ENCODE measurements around the gene EHD4. TPM values are rescaled to one million over a fixed set of nuclear protein-coding genes. Genes with fewer than 3 reads are reported as not detected.

The EHD4 gene
- total RNA-seq, 1 donor from 2014 or later, result 32.0 TPM

DNA sequence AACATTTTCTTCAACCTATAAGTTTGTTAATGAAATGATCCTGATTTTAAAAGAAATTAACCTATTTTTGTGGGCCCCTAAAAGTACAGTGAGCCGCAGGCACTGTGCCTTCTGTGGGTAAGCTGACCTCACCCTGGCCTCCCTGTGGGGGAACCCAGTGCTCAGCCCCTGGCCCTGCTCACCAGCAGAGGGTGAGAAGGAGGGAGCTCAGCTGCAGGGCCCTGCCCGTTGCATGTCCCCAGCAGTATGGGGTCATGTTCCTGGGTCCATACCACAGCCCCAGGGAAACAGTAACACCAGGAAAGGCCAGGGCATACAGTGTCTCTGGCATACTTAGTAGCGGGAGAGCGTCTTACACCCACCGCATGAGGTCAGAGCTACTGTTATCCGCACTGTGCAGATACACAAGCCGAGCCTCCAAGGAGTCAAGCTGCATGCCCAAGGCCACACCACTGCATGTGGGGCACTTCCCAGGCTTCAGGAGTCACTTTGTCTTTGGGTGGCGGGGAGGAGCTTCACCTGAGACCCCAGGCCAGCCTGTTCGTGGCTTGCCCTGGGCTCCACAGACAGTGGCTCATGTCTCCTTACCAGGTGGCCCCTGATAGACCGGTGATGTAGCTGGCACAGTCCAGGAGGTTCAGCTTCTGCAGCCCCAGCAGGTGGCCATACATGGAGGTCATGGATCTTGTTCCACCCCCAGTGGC is 22.6 kb upstream of the EHD4 start:
- ATAC-seq, result peak; percentile 3

DNA sequence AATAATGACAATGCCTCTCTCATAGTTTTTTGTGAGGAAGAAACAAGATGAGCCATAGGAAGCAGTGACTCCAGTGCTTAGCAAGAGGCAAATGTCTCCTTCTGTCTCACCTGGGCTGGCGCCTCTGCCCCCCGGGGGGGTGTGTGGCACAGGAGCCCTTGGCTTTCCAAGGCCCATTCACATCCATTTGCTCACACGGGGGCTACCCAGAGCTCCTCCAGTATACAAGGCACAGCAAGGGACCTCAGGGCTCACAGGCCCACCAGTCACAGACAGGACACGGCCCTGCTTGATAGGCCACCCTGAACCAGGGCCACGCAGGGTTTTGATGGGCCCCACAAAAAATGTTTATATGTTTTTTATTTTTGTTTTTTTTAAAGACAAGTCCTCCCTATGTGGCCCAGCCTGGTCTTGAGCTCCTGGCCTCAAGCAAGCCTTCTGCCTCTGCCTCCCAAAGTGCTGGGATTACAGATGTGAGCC is 21.9 kb upstream of the EHD4 start:
- no peak for ATAC-seq

DNA sequence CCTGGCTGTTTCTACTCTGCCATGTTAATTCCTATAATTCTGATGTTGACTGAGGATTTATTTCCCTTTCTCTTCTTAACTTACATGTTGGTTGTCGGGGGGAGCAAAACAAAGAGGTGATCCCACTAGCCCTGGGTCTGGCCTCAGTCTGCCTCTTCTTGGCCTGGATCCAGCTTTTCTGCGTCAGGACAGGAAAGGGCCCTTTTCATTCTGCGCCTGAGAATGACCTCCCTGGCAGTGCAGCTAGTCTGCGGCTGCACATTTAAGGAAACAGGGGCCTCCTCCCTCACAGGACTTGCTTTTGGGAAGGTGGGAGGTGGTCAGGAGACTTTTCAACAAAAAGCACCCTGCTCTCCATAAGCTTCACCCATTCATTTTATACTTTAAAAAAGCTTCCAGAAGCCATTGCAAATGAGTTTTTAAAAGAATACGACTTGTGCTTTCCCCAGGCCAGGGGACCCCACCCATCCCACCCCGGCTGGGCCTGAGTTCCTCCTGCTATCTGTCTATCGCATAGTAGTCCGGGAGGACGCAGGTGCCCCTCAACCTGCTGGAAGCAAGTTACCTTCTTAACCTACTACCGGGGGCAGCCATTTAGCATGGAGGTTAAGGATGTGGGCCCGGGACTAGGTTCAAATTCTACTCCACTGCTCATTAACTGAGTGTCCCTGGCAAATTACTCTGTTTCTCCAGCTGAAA is 21.3 kb upstream of the EHD4 start:
- no peak for ATAC-seq

DNA sequence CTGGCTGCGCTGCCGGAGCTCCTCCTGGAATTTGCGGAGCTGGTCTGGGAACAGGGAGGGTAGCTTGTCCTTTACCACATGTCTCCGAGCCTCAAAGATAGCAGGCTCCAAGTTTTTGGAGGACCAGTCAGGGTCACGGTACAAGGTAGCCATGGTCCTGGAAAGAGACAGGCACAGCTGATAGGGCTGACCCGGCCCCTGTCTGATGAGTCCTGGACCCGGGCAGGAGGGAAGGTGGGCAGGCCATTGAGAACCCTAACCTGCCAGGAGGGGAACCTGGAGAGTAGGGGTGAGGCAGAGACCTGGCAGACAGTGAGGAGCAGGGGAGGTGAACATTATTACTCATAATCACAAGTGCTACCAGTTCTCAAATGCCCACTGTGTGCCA is 20.4 kb upstream of the EHD4 start:
- no peak for ATAC-seq

DNA sequence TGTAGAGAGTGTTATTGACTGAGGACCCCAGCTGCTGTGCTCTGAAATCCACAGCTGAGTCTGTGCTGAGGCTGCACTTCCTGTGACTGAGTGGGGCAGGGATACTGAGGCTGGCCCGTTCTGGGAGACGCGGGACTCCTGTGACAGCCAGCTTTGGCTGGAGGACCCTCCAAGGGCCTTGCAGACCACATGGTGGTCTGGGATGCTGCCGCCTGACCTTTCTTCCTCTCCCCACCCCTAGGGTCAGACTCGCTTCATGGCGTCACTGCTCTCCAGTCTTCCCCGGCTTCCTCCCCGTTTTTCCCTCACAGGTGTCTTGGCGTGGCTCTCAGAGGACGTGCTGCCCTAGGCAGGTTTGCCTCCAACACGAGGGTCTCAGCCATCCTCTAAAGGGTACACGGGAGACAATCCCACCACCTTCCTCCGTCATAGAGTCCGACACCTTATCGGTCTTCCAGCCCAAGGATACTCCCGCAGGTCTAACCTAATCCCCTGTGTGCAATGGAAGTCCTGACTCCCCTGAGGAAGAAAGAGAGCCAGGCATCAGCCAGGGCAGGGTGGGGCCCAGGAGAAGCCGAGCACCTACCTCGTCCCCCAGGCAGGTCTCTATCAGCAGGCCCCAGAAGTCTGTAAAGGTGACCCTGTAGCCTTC is 19.9 kb upstream of the EHD4 start:
- ATAC-seq, result no peak

DNA sequence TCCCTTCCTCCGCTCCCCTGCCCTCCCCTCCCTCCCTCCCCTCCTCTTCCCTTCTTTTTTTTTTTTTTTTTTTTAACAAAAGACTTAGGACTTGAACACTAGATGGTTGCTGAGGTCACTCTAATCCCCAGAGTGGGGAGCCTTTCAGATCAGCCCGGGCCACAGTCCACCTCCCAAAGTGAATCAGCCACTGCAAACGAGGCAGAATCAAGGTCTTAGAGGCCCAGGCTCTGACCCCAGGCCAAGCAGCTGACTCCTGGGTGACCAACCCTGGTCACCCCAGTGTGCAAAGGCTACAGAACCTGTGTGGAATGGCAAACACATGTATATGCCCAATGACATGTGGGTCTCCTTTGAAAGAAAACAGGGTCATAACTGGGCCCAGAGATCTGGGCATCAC is 18.3 kb upstream of the EHD4 start:
- ATAC-seq, result no peak

DNA sequence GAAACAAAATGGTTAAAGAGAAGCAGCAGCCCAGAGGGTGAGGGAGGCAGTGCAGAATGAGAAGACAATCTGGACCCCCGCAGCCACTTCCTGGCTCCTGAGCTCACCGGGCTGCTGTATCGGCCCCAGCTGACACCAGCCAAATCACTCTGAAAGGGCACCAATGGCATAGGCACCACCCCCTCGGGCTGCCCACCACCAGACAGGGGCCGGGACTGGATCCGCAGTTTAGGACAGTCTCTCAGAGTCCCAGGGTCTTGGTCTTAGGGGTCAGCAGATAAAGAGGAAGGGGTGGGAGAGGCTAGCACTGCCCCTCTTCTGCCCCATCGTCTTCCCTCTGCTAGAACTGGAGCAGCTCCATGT is 17.9 kb upstream of the EHD4 start:
- ATAC-seq, result no peak

DNA sequence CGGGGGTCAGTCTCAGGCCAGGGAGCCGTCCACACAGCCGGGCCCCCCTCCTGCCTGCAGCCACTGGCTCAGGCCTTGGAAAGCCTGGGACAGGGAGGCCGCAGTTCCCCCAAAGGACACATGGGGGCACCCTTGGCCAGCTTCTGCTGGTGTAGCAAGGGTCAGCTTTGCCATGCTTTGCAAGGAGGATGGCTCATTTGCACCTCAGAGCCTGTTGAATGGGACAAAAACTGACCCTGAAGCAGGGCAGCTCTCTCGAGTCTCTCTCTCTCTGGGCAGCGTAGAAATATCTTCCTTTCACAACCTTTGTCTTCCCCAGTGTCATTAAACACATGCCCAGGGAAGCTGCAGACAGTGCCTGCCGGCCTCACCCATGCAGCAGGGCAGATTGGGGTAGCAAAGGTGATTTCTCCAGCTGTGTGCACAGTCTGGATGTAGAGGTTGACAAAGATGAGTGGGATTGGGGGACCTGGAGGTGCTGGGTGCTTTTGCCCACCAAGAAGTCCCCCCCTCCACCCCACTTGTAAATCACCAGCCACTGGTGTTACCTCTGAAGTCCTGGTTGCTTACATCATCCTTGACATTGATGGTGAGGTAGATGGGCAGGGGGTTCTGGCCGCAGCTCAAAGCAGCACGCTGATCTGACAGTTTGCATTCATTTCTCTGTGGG is 17.4 kb upstream of the EHD4 start:
- peak; percentile 82 for ATAC-seq

DNA sequence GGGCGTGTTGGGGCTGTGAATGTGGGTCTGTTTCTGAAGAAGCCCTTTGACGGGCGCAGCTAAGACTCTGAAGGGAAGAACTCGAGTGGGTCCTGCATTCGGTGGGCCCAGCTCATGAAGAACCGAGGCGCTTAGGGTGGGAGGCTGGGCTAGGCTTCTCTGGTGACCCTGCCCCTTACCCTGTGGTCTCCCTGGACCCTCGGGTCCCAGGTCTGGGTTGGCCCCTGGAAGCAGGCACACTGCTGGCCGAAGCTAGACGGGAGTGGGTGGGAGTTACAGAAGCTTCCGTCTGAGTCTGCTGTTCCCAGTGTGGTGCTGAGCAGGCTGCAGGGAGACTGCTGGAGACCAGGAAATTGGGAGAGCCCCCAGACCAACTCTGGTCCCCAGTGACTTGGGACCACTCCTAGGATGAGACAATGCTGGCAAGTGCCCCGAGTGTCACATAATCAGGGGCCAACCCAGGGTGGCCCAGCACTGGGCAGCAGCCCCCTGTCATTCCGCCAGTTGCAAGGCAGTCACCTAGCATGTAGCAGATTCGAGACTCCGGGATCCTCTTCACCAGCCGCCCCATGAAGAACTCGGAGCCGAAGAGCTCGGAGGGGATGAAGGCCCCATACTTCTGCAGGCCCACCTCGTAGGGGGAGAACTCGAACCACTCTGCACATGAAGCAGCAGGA is 16.7 kb upstream of the EHD4 start:
- ATAC-seq, result no peak

DNA sequence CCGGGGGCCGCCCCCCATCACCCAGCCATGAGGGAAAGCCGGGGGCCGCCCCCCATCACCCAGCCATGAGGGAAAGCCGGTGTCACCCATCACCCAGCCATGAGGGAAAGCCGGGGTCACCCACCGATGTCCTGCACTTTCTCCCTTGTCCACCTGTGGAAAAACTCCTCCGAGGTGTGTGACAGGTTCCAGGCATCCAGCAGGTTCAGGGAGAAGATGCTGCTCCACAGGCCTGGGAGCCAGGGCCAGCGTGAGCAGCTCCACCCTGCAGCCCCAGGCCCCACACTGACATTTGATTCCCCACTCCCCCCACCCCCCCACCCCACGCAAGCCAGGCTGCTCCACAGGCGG is 15.5 kb upstream of the EHD4 start:
- ATAC-seq, result no peak

DNA sequence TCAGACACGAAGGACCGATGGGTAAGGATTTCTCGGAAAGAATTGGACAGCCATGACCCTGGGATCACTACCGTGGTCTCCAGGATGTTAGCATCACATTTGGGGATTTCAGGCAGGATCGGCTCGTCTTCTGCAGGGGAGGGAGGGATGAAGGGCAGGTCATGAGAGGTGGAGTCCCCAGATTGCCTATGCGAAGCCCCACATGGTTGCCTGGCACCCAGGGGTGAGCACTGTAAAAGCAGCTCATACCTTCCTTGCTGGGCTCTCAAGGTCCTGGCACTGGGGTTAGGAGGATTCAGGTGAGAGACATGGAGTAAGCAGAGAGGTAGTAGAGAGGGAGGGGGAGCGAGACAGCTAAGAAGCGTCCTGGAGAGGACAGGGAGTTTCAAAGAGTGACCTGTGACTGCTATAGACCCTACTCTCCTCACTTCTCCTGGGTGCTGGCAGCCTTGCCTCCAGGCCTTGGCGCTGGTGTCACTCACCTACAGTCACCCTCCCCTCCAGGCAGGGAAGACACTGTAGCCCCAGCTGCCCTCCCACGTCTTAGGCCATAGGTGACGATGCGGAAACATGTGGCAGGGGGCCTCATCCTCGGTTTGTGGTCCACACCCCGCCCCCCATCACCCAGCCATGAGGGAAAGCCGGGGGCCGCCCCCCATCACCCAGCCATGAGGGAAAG is 15.0 kb upstream of the EHD4 start:
- ATAC-seq, result no peak

DNA sequence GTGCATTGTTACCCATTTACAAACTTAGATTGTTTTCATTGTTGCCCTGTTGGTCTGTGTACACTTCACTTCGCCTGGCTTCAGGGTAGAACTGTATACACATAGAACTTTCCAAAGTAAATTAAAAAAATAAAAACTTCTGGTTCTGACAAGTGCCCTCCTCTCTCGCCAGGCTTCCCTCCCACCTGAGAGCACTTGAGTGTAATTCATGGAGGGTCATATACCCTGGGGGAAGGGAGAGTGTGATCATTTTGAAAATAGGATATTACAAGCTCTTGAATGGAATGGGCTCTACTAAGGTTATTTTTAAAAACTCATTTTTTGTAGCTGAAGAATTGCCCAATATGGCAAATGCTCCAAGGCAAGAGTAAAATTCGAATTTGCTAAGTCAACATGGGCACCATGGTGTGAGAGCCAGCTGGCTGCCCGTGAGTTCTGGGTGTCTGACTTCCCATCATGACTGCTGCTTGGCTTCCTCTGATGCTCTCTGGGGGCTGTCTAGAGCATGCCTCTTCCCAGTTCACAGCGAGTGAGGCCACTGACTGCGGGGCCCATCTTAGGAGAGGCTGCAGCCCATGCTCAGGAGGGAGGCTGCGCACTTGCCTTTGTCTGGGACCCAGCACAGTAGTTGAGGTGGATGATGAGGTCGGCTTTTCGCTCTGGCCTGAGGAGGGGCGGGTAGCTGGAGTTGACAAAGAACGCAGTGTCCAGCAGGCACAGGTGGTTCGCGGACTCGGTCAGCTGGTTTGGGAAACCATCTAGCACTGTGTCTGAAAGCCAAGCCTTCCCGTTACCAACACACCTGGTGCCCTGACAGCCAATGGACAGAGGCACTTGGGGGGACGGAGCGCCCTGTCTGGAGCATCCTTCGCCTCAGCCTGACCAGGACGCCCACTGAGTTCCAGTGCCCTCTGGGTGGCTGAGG is 13.1 kb upstream of the EHD4 start:
- ATAC-seq, result no peak

DNA sequence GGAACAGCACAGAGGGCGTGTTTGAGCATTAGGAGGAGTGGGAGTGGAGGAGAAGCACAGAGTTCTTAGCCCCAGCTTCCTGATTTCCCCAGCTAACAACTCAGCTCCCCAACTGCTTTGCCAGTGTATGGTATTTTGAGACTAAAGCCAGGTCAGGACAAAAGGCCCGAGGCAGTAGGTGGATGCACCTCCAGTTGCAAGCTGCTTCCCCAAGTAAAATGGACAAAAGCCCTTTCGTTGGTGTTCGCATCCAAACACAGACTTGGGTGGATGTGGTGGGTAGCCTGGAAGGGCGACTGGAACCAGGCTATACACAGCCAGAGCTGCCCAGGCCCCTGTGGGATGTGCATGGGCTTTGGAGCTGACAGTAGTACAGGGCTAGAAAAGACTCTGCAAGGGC is 12.3 kb upstream of the EHD4 start:
- ATAC-seq, result no peak

DNA sequence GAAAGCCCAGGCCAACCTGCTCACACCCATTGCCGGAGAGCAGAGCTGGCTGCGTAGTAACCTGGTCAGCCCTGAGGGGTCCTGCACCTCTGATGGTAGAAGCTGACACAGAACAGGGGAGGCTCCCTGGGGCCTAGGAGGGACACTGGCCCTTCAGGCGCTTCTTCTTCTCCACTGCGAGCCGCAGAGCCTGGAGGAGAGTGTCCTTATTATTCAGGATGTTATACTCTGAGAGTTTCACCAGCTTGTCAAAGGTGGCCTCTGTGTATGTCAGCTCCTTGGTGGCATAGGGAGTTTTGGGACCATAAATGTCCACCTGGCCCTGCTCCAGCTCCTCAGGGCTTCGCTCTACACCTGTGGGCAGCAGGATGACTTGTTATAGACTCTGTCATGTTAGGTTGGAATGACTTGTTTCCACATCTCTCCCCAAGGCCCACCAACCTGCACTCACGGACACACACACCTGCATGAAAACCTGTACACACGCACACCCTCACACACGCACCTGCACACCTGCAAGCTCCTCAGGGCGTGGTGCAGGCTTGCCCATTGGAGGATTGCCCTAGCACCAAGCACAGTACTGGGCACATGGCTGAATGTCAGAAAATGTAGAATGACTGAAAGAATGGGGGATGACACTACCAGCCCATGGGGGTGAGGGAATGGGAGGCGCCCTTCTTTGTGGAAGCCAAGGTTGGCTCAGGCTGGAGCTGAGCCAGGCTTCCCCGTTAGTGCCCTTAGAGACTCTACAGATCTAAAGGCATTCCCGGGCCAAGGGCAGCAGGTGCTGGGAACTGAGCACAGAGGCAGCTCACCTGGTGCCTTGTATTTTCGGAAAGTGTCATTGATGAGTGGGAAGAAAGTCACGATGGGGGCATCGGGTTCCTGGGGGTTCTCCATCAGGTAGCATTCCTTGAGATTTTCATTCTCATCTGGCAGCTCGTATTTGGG is 11.5 kb upstream of the EHD4 start:
- ATAC-seq, result no peak

DNA sequence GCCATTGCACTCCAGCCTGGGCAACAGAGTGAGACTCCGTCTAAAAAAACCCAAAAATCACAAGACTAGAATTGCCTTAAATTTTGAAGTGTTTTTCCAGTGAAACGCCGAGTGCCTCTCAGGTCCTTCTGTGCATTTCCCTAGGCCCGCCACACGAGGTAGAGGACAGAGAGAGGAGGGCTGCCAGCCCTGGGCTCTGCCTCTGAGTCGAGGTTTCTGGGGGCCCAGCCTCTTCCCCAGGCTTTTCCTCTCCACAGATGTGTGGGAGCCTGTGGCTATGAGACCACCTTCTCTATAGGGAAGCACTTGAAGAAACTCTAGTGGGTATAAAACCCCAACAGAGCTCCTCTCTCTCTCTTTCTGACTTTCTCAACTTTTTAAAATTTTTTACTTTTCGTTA is 10.9 kb upstream of the EHD4 start:
- ATAC-seq, result no peak

DNA sequence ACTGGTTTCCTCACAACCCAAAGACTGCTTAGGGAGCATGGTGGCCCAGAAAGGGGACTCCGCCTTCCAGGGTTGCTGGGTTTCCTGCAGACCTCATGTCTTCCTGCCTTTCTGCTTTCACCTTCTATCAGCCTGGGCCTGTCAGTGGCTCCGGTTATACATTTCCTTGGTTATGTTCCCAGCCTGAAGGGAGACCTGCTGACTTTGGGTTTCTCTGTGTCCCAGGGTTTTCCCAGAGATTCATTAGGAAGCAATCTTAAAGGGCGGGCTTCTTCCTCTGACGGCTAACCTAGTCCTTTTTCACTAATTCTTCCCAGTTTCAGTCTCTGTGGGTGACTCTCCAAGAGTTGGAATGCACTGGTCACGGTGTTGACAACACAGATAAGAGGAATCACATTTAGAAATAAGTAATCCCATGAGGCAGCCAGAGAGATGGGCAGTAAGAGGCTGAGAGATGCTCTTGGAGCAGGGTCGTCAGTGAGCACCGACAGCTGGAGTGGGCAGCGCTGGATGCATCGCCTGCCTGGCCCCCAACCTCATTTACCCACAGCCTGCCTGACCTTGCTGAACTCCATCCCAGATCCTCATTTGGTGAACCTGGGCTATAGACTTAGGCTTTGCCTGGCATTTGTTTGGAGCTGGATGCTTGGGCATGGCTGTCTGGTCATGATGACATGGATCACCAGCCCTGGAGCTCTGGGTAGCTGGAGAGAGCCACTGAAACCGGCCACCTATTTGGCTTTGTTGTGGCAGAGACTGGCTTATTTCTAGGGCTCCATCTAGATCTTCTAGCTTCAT is 10.0 kb upstream of the EHD4 start:
- no peak for ATAC-seq

DNA sequence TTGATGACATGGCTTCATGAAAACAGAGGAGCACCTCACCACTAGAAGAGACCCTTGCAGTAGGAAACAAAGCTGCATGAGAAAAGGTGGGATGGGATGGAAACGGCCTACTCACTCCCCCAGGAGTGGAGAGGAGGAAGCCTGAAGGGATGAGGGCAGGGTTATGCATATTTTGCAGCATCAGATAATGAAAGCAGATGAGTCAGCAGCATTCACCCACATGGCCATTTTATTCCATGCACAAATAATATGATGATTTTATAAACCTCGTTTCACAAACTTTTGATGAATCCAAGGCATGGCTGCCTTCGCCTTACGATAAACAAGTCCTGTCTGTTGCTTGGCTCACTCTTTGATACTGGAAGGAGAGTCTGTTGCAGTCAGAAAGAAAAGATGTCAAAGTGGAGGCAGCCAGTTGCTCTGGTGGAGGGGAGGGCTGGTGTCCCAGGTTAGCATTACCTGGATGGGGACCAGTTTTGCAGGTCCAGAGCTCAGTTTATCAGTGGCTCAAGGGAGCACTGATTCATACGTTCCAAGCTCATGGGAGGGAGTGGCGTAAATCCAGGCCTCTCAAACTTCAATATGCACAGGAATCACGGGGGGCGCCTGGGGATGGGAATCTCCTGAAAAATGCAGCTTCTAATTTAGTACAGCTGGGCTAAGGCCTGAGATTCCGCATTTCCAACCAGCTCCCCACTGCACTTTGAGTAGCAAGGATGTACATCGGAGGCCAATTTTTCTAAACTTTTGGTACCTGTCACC is 9.2 kb upstream of the EHD4 start:
- peak; percentile 43 for ATAC-seq

DNA sequence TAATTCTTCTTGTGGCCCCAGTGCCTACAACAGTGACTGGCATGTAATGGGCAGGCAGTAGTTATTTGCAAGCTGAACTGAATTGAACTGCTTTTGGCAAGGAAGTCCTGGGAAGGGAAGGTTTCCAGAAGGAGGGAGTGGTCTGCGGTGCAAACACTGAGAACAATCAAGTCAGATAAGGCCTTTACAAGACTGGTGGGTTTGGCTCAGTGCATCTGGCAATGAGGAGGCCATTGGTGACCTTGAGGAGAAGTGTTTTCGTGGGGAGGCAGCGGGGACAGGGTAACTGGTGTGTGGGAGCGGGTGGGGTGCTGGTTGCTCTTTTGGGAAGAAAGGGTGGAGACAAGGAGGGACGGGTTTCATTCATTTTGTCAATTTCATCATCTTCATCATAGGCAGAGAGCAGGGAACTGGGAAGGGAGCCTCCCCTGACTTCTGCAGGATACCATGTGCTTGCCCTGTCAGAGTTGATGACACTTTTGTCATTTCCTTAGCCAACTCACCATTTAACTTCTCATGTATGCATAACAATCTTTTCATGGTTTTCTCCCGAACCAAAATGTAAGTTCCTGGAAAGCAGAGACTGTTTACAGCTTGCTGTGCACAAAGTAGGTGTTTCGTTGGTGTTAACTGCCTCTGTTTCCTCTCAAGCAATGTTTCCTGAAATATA is 8.4 kb upstream of the EHD4 start:
- no peak for ATAC-seq

All from esophagus mucosa (tissue), 1 donor.